Fibroblast of mammary gland (primary cell): ENCODE measurements around the gene ZAP70.

Source experiments
- DNase-seq: peaks from one replicate; pipeline ENCODE4 v3.0.0-alpha.2; 2010; ENCODE audit warnings: low read depth
- H3K4me3 ChIP-seq: 2 replicates; pipeline ENCODE4 v1.5.1; 2011; ENCODE audit warnings: low read depth, mild to moderate bottlenecking, low read length, moderate library complexity; ENCODE audit not compliant: control insufficient read depth
- TF ChIP-seq, protein P1 (sequence below): conservative IDR thresholded peaks from 2 replicates; pipeline ENCODE4 v1.5.1; 2011; ENCODE audit warnings: low read depth, low read length, inconsistent platforms; ENCODE audit not compliant: control insufficient read depth, insufficient read depth

ZAP70 gene

DNA sequence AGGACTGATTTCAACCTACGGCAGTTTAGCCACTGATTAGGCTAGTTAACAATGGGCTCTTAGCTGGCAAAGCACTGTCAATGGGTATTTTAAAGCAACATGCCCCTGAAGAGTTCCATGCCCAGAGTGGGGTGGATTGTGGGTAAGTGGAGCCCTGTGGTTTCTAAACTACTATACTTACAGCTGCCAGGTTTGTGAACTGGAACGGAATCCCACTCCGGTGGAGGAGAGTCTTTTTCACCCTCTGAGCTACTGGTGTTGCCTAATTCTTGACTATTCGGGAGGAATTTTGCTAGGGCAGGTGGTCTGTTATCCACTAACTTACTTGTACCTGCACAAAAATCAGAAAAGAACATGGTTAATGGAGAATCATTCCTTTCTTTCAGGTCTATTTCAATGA is 52.6 kb downstream of the ZAP70 start:
- TF ChIP-seq, protein P1, sequence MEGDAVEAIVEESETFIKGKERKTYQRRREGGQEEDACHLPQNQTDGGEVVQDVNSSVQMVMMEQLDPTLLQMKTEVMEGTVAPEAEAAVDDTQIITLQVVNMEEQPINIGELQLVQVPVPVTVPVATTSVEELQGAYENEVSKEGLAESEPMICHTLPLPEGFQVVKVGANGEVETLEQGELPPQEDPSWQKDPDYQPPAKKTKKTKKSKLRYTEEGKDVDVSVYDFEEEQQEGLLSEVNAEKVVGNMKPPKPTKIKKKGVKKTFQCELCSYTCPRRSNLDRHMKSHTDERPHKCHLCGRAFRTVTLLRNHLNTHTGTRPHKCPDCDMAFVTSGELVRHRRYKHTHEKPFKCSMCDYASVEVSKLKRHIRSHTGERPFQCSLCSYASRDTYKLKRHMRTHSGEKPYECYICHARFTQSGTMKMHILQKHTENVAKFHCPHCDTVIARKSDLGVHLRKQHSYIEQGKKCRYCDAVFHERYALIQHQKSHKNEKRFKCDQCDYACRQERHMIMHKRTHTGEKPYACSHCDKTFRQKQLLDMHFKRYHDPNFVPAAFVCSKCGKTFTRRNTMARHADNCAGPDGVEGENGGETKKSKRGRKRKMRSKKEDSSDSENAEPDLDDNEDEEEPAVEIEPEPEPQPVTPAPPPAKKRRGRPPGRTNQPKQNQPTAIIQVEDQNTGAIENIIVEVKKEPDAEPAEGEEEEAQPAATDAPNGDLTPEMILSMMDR: no peak
- DNase-seq: no peak
- no peak overlapping the region for H3K4me3 ChIP-seq

DNA sequence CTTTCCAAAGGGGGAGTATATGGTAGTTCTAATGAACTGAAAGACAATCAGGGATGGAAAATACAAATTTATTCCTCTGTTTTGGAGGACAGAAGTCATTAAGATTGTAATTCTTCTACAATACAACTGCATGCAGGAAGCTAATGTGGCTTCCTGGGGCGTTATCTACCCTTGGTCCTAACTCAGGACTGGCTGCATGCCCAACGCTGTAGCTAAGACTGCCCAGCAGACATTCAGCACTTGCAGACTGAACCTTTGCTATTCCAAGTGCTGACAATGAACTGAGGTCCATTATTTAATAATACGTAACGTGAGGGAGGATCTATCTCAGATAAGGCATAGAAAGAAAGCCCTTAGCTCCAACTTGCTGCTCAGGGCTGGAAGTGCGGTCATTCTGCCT is 53.2 kb downstream of the ZAP70 start:
- no peak overlapping the region for H3K4me3 ChIP-seq
- DNase-seq: no peak
- TF ChIP-seq, protein P1: no peak

DNA sequence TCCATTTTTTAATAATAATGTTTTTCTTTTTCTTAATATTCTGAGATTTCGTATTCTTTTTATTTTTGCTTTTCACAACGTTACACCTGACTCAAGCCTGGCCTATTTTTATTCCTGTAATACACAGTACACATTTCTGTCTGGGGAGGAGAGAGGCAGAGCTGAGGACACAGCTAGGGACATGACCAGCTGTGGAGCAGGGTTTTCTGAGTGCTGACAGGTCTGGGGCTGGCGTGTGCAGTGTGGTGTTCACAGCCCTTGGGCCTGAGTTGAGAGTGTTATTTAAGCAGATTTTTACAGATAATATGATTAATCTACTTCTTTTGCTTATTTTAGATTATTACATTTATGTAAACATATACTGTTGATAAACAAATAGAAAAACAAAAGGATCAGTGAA is 55.9 kb downstream of the ZAP70 start:
- no peak overlapping the region for H3K4me3 ChIP-seq
- DNase-seq: no peak
- TF ChIP-seq, protein P1: no peak

DNA sequence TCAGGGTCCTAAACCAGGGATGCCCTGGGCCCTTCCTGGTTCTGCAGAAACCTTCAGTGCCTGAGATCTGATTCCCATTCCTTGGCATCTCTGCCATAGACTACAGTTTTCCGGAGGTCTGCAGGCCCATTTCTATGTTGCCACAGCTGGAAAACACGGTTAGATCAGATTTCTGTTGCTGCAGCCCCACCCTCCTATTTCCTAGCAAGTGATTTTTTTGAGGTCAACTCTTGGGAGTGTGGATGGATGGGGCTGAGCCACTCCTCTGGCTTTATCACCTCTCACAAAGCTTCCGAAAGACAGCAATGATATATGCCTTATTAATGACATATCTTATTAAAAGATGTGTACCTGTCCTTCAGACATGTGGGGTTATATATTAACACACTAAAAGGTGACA is 56.3 kb downstream of the ZAP70 start:
- no peak overlapping the region for H3K4me3 ChIP-seq
- TF ChIP-seq, protein P1: no peak
- DNase-seq: no peak

DNA sequence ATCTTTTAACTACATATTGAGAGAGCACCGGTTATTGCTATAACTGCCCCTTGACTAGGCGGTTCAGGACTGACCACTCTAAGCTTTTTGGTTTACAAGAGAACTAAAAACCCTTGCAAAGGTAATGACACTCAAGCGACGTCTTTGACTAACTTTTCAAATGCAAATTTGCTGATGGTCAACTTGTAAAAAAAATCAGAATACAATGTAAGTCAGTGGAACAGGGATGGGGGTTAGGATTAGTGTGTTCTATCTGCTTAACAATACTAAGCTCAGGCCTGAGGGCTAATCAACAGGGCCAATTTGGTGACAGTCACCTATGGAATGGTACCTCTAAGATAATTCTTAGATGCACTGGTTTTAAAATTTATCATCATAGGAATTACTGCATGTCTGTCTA is 57.1 kb downstream of the ZAP70 start:
- TF ChIP-seq, protein P1: no peak
- DNase-seq: no peak
- no peak overlapping the region for H3K4me3 ChIP-seq

DNA sequence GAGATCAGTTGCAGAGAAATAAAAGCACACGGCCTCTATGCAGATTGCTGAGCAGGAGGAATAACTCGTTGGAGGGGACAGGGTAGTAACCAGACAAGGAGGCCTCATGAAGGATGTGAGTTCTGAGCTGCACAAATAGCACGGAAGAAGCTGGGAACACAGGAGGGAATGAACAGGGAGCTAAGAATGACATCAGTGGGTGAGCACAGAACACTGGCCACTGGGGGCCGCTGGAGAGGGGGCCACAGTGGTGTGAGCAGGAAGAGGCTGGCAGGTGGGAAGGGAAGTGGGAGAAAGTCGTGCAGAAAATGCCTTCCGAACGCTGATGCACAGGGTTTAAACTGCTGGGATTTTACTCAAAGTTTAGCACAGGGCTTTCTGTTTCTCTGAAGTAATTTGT is 61.0 kb downstream of the ZAP70 start:
- TF ChIP-seq, protein P1: peak; percentile 47
- DNase-seq: peak; percentile 18
- no peak overlapping the region for H3K4me3 ChIP-seq

DNA sequence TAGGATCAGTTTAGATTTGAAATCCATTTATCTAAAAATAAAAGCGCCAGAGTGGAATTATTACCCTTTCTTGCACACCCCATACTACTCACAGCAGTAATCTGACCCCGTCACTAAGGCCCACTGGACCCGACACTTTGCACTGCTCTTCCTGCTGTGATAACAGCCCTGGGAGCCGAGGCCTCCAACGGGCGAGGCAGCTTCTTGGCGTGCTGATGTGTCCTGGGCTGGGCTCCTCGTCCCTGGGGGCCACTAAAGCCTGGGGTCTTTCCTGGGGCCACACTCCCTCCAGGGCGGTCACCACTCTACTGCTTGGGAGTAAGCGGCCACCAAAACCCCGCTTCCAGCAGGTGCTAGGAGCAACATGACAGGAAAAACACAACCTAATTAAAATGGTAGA is 61.7 kb downstream of the ZAP70 start:
- TF ChIP-seq, protein P1: no peak
- no peak for DNase-seq
- H3K4me3 ChIP-seq: no peak overlapping the region
